Mesenchymal stem cell (in vitro differentiated cells and primary cell): ENCODE measurements around the gene NSUN6.

Source experiments
- DNase-seq: peaks from one replicate; pipeline ENCODE4 v3.0.0-alpha.2; 2013
- H2AFZ ChIP-seq: one replicate; pipeline ENCODE4 v1.6.1; 2013; ENCODE audit warnings: low read depth, mild to moderate bottlenecking, control low read depth, inconsistent platforms, low read length, moderate library complexity
- H2AK5ac ChIP-seq: 2 replicates; pipeline ENCODE4 v1.6.1; 2013; ENCODE audit warnings: low read length, moderate library complexity, mild to moderate bottlenecking, inconsistent platforms; ENCODE audit not compliant: severe bottlenecking
- H2BK120ac ChIP-seq: one replicate; pipeline ENCODE4 v1.6.1; 2013; ENCODE audit warnings: low read depth, mild to moderate bottlenecking, inconsistent platforms, low read length, moderate library complexity
- H2BK12ac ChIP-seq, 2 experiments: one replicate each; pipeline ENCODE4 v1.6.1; 2013; ENCODE audit warnings: inconsistent platforms in 2 of 2, low read length in 2 of 2, mild to moderate bottlenecking in 2 of 2, moderate library complexity in 2 of 2, control low read depth in 1 of 2
- H2BK15ac ChIP-seq: one replicate; pipeline ENCODE4 v1.6.1; 2013; ENCODE audit warnings: mild to moderate bottlenecking, low read depth, inconsistent platforms; ENCODE audit not compliant: poor library complexity, severe bottlenecking
- H2BK5ac ChIP-seq: 2 replicates; pipeline ENCODE4 v1.6.1; 2013; ENCODE audit warnings: low read depth, mild to moderate bottlenecking, low read length, control low read depth, inconsistent platforms; ENCODE audit not compliant: poor library complexity, severe bottlenecking
- H3K14ac ChIP-seq, 2 experiments: one replicate each; pipeline ENCODE4 v1.6.1; 2013; ENCODE audit warnings: inconsistent platforms in 2 of 2, low read length in 2 of 2, control low read depth in 1 of 2, mild to moderate bottlenecking in 1 of 2, moderate library complexity in 1 of 2
- H3K18ac ChIP-seq, 2 experiments: one replicate each; pipeline ENCODE4 v1.6.1; 2013; ENCODE audit warnings: inconsistent platforms in 2 of 2, low read length in 2 of 2, control low read depth in 1 of 2, low read depth in 1 of 2, mild to moderate bottlenecking in 1 of 2
- H3K23ac ChIP-seq, 2 experiments: one replicate each; pipeline ENCODE4 v1.6.1; 2013; ENCODE audit warnings: inconsistent platforms in 2 of 2, low read length in 2 of 2, mild to moderate bottlenecking in 2 of 2, moderate library complexity in 2 of 2, control low read depth in 1 of 2
- H3K27ac ChIP-seq: 2 replicates; pipeline ENCODE4 v1.5.1; 2013; ENCODE audit warnings: mild to moderate bottlenecking, moderate library complexity, low read length, control low read depth, inconsistent platforms; ENCODE audit not compliant: poor library complexity, severe bottlenecking
- H3K27me3 ChIP-seq, 2 experiments: 2 replicates each; pipeline versions ENCODE4 v1.6.1 to v1.7.0; 2013; ENCODE audit warnings: low read length in 2 of 2, mild to moderate bottlenecking in 2 of 2, moderate library complexity in 2 of 2, control low read depth in 1 of 2, inconsistent platforms in 1 of 2; ENCODE audit not compliant: control insufficient read depth in 1 of 2, insufficient read depth in 1 of 2
- H3K36me3 ChIP-seq, 2 experiments: 2 replicates each; pipeline versions ENCODE4 v1.6.1 to v1.7.0; 2013; ENCODE audit warnings: low read length in 2 of 2, control low read depth in 1 of 2, inconsistent platforms in 1 of 2, low read depth in 1 of 2, mild to moderate bottlenecking in 1 of 2; ENCODE audit not compliant: insufficient read depth in 2 of 2, control insufficient read depth in 1 of 2
- H3K4ac ChIP-seq, 2 experiments: one replicate each; pipeline ENCODE4 v1.6.1; 2013; ENCODE audit warnings: inconsistent platforms in 2 of 2, low read length in 2 of 2, mild to moderate bottlenecking in 2 of 2, moderate library complexity in 2 of 2, control low read depth in 1 of 2, low read depth in 1 of 2
- H3K4me1 ChIP-seq: 2 replicates; pipeline ENCODE4 v1.6.1; 2013; ENCODE audit warnings: low read depth, low read length, control low read depth; ENCODE audit not compliant: control insufficient read depth, insufficient read depth
- H3K4me2 ChIP-seq: 2 replicates; pipeline ENCODE4 v1.6.1; 2013; ENCODE audit warnings: low read length, mild to moderate bottlenecking, inconsistent platforms; ENCODE audit not compliant: poor library complexity, severe bottlenecking
- H3K4me3 ChIP-seq, 2 experiments: 2 replicates each; pipeline versions ENCODE4 v1.5.1 to v1.7.0; 2013; ENCODE audit warnings: low read length in 2 of 2, mild to moderate bottlenecking in 2 of 2, control low read depth in 1 of 2, low read depth in 1 of 2; ENCODE audit not compliant: insufficient read depth in 1 of 2
- H3K79me1 ChIP-seq: replicated peaks from 2 replicates; pipeline ENCODE4 v1.6.1; 2013; ENCODE audit warnings: mild to moderate bottlenecking, control low read depth, low read length, inconsistent platforms; ENCODE audit not compliant: poor library complexity, severe bottlenecking
- H3K9ac ChIP-seq: 2 replicates; pipeline ENCODE4 v1.7.0; 2013; ENCODE audit warnings: mild to moderate bottlenecking, low read length, moderate library complexity
- H3K9me3 ChIP-seq: 2 replicates; pipeline ENCODE4 v1.7.0; 2013; ENCODE audit warnings: mild to moderate bottlenecking, low read length; ENCODE audit not compliant: control insufficient read depth
- H4K8ac ChIP-seq: one replicate; pipeline ENCODE4 v1.6.1; 2013; ENCODE audit warnings: inconsistent platforms, mild to moderate bottlenecking, low read length, moderate library complexity
- H4K91ac ChIP-seq: one replicate; pipeline ENCODE4 v1.6.1; 2013; ENCODE audit warnings: mild to moderate bottlenecking, low read length, inconsistent platforms
- WGBS: methylation state at CpG from one replicate; pipeline ENCODE4 v1.1.7; 2013; ENCODE audit warnings: mixed read lengths; 5-methylcytosine and 5-hydroxymethylcytosine counted together

The NSUN6 gene

GRCh38 chr10:18582803-18583202 lies 68.6 kb downstream of the NSUN6 start:
- Histone ChIP-seq H3K4me2 (no peak overlapping the region), H3K79me1 (no peaks in the 10 kb centered on the region), H3K27me3 (no peaks in the 10 kb centered on the region), H2AK5ac (no peak overlapping the region), H3K23ac (no peak overlapping the region), H3K27ac (no peak overlapping the region), H2BK12ac (no peak overlapping the region), H3K18ac (no peak overlapping the region), H3K9me3 (peaks cover 10% of the 10 kb centered on the region), H2BK15ac (no peak overlapping the region), H2AFZ (no peak overlapping the region), H3K9ac (no peak overlapping the region), H3K4me1 (no peaks in the 10 kb centered on the region), H2BK5ac (no peak overlapping the region), H4K8ac (no peak overlapping the region), H2BK120ac (no peak overlapping the region), H3K4ac (no peak overlapping the region), H3K14ac (no peak overlapping the region), H3K36me3 (peaks cover 17 to 18% of the 10 kb centered on the region in 2 experiments), H3K4me3 (no peak overlapping the region), H4K91ac (no peak overlapping the region)
- DNase-seq, result peak; percentile 21
- WGBS, result 31% methylated on average over 3 of the region's 3 CpGs

DNA sequence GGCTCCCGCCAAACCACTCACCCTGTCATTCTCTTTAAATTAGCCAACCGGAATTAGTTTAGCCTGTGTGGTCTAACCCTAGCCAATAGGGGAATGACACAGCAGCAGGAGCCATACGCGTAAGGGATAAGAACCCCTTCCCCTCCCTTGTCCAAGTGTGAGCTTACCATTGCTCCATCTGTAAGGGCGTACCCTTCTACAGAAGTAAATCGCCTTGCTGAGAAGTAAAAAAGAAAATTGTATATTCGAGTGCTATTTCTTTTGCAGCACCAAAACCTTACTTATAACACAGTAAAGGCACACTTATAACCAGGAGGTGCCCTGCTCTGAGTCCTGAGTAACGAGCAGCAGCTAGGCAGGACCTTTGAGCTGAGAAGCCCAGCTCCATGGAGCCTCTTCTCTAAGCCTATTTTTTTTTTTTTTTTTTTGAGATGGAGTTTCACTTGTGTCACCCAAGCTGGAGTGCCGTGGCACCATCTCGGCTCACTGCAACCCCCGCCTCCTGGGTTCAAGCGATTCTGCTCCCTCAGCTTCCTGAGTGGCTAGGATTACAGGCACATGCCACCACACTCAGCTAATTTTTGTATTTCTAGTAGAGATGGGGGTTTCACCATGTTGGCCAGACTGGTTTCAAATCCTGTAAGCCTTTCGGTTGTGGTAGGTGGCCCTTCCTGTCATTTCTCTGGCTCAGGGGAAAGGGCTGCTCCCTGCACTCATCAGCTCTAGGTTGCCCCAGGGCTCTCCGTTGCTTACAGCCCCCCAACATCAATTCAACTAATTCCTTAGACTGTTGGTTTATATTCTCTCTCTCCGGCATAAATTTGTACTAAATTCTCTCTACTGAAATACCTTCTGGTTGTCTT lies 73.3 kb downstream of the NSUN6 start:
- no peak overlapping the region for H2BK12ac ChIP-seq
- H3K36me3 ChIP-seq, result peaks cover 8 to 13% of the 10 kb centered on the region in 2 experiments
- no peak overlapping the region for H2BK15ac ChIP-seq
- no peak overlapping the region for H3K23ac ChIP-seq
- H3K18ac ChIP-seq, result no peak overlapping the region
- H3K4me2 ChIP-seq, result no peak overlapping the region
- peaks cover 23% of the 10 kb centered on the region for H3K9me3 ChIP-seq
- H3K4me3 ChIP-seq, result peak overlapping the region in 1 of 2 experiments; percentile 24
- no peaks in the 10 kb centered on the region for H3K4me1 ChIP-seq
- no peak overlapping the region for H2AK5ac ChIP-seq
- H2AFZ ChIP-seq, result no peak overlapping the region
- no peak for DNase-seq
- H3K14ac ChIP-seq, result no peak overlapping the region
- no peaks in the 10 kb centered on the region for H3K27me3 ChIP-seq
- no peak overlapping the region for H4K91ac ChIP-seq
- H4K8ac ChIP-seq, result no peak overlapping the region
- no peak overlapping the region for H3K27ac ChIP-seq
- no peak overlapping the region for H2BK120ac ChIP-seq
- 92% methylated on average over 14 of the region's 15 CpGs for WGBS
- H3K9ac ChIP-seq, result no peak overlapping the region
- H3K4ac ChIP-seq, result no peak overlapping the region
- H3K79me1 ChIP-seq, result no peaks in the 10 kb centered on the region
- H2BK5ac ChIP-seq, result no peak overlapping the region

GRCh38 chr10:18576586-18576985 lies 74.8 kb downstream of the NSUN6 start:
- H3K4ac ChIP-seq, result no peak overlapping the region
- no peak overlapping the region for H2BK5ac ChIP-seq
- no peak overlapping the region for H2BK12ac ChIP-seq
- H3K4me3 ChIP-seq, result no peak overlapping the region
- no peaks in the 10 kb centered on the region for H3K4me1 ChIP-seq
- no peak overlapping the region for H3K4me2 ChIP-seq
- H3K79me1 ChIP-seq, result no peaks in the 10 kb centered on the region
- peaks cover 29% of the 10 kb centered on the region for H3K9me3 ChIP-seq
- H3K27me3 ChIP-seq, result no peaks in the 10 kb centered on the region
- WGBS, result 92% methylated on average over 4 of the region's 6 CpGs
- H3K23ac ChIP-seq, result no peak overlapping the region
- H2BK15ac ChIP-seq, result no peak overlapping the region
- H3K18ac ChIP-seq, result no peak overlapping the region
- H2BK120ac ChIP-seq, result no peak overlapping the region
- H3K36me3 ChIP-seq, result peaks cover 8 to 13% of the 10 kb centered on the region in 2 experiments
- H4K8ac ChIP-seq, result no peak overlapping the region
- no peak overlapping the region for H3K27ac ChIP-seq
- H4K91ac ChIP-seq, result no peak overlapping the region
- DNase-seq, result no peak
- H2AK5ac ChIP-seq, result no peak overlapping the region
- no peak overlapping the region for H2AFZ ChIP-seq
- no peak overlapping the region for H3K9ac ChIP-seq
- no peak overlapping the region for H3K14ac ChIP-seq

- no peak for DNase-seq
- 92% methylated on average over 8 of the region's 8 CpGs for WGBS
- no peak overlapping the region for H3K9ac ChIP-seq
- H4K91ac ChIP-seq, result no peak overlapping the region
- no peak overlapping the region for H2BK12ac ChIP-seq
- H2BK15ac ChIP-seq, result no peak overlapping the region
- peaks cover 0 to 2% of the 10 kb centered on the region in 2 experiments for H3K36me3 ChIP-seq
- H2AK5ac ChIP-seq, result no peak overlapping the region
- no peak overlapping the region for H2BK120ac ChIP-seq
- H4K8ac ChIP-seq, result no peak overlapping the region
- H3K4ac ChIP-seq, result no peak overlapping the region
- no peak overlapping the region for H3K18ac ChIP-seq
- no peak overlapping the region for H3K4me2 ChIP-seq
- no peak overlapping the region for H3K27ac ChIP-seq
- H3K27me3 ChIP-seq, result no peaks in the 10 kb centered on the region
- H3K23ac ChIP-seq, result no peak overlapping the region
- H2BK5ac ChIP-seq, result no peak overlapping the region
- H3K4me1 ChIP-seq, result no peaks in the 10 kb centered on the region
- no peak overlapping the region for H3K4me3 ChIP-seq
- peaks cover 35% of the 10 kb centered on the region for H3K9me3 ChIP-seq
- no peak overlapping the region for H3K14ac ChIP-seq
- H3K79me1 ChIP-seq, result no peaks in the 10 kb centered on the region
- no peak overlapping the region for H2AFZ ChIP-seq
Observed at GRCh38 chr10:18572959-18573561, 78.3 kb downstream of the NSUN6 start.
